HG03558 (cell line): ENCODE results near the gene GAL.

Experiments used
- ATAC-seq: cut with Tn5 transposase; IDR thresholded peaks from one replicate; pipeline ENCODE4 v1.9.1; 2021; ENCODE audit warnings: moderate number of reproducible peaks; ENCODE audit not compliant: unreplicated experiment; ENCODE audit errors: extremely low read depth

The GAL gene

DNA sequence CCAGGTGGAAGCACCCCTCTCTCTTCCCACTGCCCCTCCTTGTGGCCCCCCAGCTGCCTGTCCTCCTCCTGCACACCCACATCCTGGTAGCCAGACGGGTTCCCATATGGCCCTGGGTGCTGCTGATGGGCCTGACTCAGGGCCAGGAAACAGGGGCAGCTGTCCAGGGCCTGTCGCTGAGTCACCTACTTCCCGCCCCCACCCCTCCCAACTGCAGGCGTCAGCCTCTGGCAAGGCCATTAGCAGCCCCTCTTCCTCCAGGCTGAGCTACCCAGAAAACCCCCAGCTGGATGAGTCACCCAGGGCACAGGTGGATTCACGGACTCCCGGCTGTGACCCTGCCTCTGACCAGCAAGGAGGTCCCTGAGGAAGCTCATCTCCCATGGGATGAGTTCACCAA is 6.9 kb upstream of the GAL start:
- ATAC-seq, result no peak

DNA sequence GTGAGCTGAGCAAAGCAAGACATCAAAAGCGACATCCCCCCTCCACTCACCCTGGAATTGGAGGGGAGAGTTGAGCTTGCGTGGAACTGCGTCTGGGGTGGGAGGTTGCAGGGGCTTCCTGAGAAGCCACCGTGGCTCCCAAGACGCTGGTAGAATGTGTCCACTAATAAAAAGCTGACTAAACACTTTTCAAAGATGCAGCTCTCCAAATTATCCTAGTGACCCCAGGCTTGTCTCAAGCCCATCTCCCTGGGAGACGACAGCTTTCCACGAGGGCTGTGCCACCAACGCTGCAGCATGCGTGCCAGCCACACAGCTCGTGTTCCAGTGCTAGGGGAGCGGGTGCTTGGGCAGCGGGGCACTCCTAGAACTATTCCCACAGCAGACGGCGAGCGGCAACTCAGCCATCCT is 6.3 kb upstream of the GAL start:
- ATAC-seq, result no peak

DNA sequence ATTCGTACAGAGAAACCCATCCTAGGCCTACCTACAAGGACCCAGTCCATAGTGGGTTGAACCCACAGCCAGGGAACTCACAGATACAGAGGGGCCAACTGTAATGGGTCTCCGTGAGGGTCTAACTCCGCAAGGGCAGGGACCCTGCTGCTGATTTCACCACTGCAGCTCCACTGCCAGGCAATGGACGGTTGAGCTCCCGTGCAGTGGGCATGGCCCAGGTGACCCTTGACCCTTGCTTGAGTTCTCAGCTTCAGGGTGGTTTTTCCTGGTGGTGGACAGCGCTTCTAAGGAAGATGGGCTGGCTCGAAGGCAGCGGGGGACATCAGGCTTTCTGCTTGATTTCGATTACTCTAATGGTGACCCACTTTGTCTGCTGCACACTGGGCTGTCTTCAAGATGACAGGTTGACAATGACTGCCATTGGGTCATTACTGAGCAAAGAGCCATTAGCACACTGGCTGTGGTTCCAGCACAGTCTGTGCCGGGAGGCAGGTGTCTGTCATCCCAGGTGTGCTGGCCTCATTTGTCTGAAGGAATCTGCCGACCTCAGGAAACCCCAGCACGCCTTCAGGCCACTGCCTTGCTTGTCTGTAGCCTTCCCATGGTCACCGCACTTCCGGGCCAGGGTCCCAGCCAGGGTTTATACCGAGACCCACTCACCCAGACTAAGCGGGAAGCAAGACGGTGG is 3.7 kb upstream of the GAL start:
- ATAC-seq, result no peak

DNA sequence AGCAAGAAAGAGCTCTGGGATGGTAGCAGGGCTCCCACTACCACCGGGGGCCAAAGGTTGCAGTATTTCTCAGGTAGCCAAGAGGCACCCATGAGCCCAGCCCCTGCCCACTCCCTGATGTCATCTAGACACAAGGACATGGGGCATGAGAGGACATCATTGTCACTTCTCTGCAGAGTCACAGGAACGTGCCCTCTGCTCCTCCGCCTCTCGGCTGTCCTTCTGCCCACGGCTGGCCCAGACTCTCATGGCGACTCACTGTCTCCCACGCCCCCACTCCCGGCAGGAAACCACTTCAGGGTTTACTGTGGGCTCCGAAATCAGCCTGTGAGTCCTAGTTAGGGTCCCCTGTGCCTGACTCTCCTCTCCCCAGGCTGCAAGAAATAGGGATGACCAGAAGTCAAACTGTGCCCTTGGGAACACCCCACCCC is 1.8 kb upstream of the GAL start:
- no peak for ATAC-seq

DNA sequence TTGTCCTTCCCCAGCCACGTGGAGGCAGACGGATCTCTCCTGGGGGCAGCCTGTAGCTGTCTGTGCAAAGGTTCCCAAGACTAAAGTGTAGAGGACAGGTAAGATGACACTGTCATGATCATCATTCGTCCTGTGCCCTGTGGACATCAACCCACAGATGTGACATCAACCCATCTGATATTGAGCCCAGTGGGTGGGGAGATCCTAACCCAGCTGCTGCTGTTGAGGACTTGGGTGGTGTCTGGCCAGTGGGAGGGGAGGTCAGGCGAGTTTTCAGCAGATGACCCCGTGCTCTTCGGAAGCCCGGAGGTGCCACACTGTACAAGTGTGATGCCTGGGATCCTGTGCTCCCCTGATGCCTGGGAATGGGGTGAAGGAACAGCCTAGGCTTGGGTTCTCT is 1.2 kb upstream of the GAL start:
- ATAC-seq, result no peak

DNA sequence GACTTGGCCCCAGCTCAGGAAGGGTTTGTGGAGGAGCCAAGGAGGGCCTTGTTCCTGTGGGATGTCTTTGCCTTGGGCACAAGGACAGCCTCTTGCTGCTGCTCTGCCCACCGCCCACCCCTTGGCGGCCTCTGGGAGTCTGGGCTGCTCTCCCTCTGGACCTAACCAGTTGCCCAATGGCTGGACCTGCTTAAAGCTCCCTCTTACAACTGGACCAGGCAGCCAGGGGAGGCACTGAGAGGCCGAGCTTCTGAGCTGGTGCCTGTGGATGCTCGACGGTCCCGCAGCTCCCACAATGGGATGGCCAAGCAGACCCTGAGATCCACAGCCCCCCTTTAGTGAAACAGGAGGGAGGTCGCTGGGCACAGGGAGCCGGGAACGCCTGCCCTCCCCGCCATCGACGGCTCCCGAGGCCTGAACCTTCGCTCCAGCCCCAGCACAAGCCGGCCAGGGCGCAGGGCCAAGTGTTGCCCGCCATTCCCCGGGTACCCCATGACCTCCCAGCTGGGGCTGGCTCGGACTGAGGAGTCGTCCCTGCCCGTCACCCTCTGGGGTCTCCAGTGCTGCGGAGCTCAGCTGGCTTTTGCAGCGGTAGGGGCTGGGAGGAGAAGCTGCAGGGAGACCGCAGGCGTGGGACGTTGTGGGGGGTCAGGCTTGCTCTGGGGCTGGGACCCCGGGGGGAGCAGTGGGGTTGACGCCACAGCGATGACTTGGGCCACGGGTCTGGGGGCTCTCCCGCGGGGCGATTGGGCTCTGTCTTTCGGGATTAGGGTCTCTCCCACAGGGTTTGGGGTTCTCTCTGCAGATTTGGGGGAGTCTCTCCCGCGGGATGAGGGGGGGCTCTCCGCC is 584 bp upstream of the GAL start:
- ATAC-seq, result no peak

DNA sequence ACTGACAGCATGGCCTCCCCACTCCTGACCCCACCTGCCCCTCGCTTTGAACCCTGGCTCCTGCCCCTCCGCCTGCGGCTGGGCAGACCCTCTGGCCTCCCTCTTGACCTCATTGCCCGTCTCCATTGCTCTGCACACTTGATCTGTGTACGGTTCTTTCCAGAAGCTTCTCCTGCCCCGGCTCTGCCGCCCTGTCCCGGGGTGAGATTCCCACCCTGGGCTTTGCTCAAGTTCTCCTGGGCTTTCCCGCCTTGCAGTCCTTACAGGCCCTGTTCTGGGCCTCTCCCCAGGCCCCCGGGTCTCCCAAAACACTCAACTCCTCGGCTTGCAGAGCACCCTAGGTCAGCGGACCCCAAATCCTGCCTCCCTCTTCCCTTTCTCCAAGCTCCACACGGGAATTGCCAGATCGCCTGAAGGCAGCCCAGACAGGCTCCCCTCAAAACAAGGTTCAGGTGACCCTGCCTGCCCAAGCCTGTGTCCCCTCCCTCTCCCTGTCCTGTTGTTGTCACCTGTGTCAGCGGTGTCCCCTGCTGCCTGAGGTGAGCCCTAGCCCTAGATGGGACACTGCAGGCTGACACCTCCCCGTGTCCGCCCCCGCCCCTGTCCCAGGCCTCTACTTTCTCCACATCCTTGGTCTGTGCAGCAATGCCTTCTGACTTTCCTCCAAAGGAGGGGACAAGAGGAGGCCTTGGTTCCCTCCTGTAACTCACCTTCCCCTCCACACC is 1.5 kb downstream of the GAL start:
- ATAC-seq, result no peak

DNA sequence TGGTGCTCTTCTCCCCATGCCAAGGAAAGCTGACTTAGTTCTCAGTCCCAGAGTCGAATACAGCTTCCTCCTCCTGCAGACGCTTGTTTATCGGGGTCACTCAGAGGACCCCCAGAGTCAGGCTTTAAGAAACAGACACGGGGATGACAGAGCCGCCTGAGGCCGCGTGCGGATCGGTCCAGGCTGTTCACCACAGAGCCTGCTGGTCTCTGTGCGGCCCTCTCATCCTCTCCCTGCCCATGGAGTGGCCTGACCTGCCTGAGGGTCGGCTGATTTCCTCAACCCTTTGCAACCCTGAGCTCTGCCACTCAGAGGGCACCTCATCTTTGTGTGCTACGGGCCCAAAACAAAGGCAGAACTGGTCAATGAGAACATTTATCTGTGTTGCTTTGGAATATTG is 2.1 kb downstream of the GAL start:
- ATAC-seq, result no peak

DNA sequence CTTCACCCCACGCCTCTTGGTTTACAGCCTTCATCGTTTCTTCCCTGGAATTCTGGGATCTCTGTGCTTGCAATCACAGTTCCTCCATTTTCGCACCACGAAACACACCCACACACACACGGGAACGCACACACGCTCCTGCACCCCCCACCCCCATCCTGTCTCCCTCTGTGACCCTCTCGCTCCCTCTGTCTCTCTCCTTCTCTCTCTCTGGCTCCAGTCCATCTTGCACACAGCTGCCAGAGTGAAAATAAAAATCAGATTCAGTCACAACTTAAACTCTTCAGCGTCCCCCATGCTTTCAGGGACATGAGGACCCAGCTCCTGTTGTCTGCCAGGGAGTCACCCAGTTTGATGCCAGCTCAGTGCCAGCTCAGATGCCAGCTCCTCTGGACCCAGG is 3.0 kb downstream of the GAL start:
- no peak for ATAC-seq

DNA sequence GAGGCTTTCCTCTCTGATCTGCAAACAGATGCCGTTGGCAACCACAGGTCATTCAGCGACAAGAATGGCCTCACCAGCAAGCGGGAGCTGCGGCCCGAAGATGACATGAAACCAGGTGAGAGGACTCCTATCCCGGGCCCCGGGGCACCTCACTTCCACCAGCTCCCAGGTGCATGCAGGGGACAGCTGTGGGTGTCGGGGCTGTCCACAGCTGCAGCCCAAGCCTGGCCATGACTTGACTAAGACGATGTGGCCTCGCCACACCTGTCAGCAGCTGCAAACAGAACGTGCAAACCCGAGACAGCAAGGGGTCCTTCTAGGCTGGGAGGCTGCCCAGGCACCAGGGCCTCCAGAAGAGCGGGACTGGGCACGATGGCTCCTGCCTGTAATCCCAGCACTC is 3.6 kb downstream of the GAL start:
- ATAC-seq, result no peak

DNA sequence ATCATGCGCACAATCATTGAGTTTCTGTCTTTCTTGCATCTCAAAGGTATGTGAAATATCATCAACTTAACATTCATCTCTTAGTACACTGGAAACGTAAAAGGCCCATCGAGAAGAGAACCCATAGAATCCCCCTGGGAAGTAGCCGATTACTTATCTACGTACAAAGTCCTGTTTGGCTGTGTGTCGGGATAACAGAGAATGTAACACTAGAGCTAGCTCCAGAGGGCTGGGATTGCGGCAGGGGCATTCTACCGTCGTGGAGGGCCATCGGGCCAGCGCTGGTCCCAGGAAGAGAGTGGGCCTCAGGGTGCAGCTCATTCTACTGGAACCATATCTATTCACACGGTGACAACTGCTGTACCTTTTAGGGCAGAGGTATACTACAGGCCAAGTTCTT is 4.5 kb downstream of the GAL start:
- no peak for ATAC-seq

DNA sequence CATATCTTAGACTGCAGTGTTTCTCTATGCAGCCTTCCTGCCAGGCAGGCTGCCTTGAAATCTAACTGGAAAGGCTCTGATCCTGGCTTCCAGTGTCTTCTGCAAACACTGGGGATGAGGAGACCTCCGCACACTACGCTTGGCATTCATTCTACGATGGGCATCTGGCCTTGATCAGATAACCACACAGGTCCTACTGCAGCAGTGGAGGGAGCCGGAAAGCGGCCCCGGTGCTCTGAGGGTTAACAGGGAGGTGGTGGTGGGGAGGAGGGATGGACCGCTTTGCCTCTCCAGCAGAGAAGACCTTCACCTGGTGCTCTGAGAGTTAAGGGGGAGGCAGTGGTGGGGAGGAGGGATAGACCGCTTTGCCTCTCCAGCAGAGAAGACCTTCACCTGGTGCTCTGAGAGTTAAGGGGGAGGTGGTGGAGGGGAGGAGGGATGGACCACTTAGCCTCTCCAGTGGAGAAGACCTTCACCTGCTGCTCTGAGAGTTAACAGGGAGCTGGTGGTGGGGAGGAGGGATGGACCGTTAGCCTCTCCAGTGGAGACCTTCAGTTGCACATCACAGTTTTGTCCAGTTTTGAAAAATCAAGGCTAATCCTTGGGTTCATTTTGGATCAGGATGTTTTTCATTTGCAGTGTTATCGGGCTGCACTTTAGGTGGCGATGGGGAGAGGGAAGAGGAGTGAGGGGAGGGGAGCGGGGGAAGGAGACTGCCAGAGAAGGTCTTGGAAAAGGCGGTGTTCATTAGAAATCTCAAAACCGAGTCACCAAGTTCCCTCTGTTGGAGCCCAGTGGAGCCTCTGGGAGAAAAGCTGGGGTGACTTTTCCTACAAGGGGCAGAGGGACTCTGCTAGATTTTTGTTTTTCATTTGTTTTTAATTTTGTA is 5.6 kb downstream of the GAL start:
- no peak for ATAC-seq

DNA sequence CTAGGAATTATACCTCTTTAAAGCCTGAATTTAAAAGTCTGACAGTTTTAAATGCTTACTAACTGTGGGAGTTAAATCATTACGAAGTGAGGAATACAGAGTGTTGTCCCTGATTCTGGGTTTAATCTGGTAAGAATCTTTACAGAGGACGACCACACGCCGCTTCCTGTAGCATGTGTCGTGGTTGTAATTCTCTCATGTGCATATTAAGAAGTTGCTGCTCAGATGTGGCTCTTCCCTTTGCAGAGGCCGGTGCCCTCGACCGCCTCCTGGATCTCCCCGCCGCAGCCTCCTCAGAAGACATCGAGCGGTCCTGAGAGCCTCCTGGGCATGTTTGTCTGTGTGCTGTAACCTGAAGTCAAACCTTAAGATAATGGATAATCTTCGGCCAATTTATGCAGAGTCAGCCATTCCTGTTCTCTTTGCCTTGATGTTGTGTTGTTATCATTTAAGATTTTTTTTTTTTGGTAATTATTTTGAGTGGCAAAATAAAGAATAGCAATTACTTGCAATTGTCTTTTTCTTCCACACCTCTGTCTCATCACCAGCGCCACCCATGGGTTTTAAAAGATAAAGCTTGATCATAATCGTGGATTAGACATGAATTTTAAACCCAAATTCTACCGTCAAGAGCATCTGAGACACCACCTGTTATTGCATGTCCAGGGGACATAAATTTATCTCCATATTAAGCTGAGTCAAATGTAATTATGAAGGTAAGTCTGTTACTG is 6.5 kb downstream of the GAL start:
- ATAC-seq, result no peak

DNA sequence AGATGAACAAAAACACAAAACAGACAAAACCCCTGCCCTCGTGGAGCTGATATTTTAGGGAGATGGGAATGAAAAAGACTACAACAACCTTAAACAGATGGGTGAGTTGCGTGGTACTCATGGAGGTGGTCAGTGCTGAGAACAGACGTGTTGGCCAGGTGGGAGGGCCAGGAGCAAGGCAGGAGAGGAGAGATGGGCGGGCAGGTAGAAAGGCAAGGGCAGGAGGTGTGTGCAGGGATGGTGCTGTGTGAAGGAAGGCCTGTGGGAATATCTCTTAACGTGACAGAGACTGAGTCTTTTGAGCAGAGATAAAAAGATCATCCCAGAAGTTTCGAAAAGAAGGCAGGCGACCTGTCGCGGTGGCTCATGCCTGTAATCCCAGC is 7.0 kb downstream of the GAL start:
- ATAC-seq, result no peak

DNA sequence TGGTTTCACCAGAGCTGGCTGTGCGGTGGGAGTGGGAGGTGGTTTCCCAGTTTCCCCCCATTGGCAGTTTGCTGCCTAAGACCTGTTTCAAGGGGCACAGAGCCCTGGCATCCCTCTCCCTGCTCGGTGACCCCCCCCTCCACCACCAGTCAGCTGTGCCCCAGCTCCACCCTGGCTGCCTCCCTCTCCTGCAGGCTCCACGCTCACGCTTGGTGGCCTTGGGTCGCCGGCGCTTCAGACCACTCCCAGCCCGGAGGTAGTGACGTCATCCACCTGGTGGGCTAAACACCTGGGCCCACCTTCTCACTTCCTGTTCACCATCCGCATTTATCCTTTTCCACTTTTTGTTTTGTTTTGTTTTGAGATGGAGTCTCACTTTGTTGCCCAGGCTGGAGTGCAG is 7.8 kb downstream of the GAL start:
- no peak for ATAC-seq

DNA sequence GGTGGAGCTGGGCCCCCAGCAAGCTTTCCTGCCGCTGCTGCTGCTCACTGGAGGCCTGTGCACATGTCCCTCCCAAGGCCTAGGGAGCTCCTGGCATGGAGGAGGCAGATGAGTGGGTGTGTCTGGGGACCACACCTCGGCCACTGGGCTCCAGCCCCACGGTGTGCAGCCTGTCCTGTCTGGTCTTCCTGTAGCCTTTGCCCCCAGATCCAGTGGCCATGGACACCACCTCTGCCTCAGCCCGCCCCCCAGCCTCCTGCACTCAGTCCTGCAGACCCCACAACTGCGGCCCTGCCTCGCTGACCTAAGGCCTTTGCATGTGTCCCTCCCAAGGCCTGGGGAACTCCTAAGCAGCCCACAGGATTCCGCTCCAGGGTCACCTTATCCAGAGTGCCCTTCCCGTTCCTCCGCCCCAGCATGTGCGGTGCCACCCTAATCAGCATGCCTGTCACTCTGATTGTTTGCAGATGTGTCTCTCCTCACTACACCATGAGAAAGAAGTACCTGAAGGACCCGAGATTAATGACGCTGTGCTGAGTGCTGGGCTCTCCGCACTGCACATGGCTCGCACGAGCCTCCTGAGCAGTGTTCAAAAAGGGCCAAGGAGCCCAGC is 8.6 kb downstream of the GAL start:
- ATAC-seq, result no peak

DNA sequence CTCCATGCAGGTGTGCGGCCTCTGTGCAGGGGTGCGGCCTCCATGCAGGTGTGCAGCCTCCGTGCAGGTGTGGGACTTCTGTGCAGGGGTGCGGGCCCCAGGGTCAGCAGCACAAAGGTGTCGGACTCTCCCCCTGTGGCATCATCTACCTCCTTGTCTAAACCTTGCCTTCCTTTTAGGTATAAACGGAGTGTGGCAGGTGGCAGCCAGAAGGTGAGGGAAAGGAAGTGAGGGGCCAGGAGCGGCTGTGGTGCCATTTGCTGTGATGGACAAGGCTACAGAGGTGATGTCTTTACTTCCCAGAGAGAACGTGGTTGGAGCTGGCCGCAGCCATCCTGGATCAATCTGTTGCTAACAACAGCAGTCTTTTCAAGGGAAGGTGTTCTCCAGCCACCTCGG is 9.1 kb downstream of the GAL start:
- ATAC-seq, result no peak

DNA sequence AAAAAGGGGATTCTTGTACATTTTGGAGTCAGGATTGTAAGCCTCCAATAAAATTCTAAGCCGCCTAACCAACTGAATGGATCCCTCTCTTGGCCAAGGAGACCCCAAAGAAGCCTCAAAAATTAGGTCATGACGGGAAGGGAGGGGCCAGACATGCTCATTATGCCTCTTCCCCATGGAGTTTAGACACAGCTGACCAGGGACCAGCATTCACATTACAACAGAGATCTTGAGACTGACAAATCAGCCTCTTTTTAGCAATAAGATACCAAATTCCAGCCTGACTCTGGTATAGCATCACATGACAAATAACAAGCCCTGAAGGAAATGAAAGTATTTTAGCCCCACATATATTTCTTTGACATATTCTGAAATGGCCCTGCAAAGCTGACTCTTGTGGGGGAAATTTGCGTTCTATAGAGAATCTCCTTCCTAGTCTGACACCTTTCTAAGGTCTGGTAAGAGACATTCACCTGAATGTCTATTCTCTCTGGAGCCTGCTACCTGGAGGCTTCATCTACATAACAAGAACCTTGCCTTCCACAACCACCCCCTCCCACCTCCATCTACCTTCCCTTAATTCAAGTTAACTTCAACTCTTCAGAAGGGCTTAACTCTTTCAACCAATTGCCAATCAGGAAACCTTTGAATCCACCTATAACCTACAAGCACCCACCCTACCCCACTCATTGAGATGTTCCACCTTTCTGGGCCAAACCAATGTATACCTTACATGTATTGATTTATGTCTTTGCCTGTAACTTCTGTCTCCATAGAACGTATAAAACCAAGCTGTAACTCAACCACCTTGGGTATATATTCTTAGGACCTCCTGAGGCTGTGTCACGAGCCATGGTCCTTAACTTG is 10.3 kb downstream of the GAL start:
- no peak for ATAC-seq
